NB4 (cell line): ENCODE results near the gene CTNNA3.

ENCODE experiments used
- DNase-seq: peaks from one replicate; pipeline ENCODE4 v3.0.0; 2010; ENCODE audit warnings: low read depth
- H3K4me3 ChIP-seq: one replicate; pipeline ENCODE4 v1.5.1; 2011; ENCODE audit warnings: mild to moderate bottlenecking, low read depth, low read length, moderate library complexity
- MAX ChIP-seq: IDR thresholded peaks from 2 replicates; pipeline ENCODE4 v1.6.1; 2011; ENCODE audit warnings: low read depth, low read length
- MYC ChIP-seq: IDR thresholded peaks from 2 replicates; pipeline ENCODE4 v1.6.1; 2011; ENCODE audit warnings: low read depth, low read length
- POLR2A ChIP-seq: IDR thresholded peaks from 2 replicates; pipeline ENCODE4 v1.6.1; 2011; ENCODE audit warnings: mild to moderate bottlenecking; ENCODE audit not compliant: insufficient read length; ENCODE audit errors: extremely low read depth
- TF ChIP-seq, protein P1 (sequence below): IDR thresholded peaks from one replicate; pipeline ENCODE4 v1.5.1; 2012; ENCODE audit warnings: low read depth, low read length

CTNNA3 gene

GRCh38 chr10:66844176-66844942 lies 851.6 kb downstream of the CTNNA3 start:
- no peak overlapping the region for H3K4me3 ChIP-seq
- TF ChIP-seq MYC (no peak), POLR2A (no peak), MAX (no peak)
- TF ChIP-seq, protein P1, sequence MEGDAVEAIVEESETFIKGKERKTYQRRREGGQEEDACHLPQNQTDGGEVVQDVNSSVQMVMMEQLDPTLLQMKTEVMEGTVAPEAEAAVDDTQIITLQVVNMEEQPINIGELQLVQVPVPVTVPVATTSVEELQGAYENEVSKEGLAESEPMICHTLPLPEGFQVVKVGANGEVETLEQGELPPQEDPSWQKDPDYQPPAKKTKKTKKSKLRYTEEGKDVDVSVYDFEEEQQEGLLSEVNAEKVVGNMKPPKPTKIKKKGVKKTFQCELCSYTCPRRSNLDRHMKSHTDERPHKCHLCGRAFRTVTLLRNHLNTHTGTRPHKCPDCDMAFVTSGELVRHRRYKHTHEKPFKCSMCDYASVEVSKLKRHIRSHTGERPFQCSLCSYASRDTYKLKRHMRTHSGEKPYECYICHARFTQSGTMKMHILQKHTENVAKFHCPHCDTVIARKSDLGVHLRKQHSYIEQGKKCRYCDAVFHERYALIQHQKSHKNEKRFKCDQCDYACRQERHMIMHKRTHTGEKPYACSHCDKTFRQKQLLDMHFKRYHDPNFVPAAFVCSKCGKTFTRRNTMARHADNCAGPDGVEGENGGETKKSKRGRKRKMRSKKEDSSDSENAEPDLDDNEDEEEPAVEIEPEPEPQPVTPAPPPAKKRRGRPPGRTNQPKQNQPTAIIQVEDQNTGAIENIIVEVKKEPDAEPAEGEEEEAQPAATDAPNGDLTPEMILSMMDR = no peak
- no peak for DNase-seq

GRCh38 chr10:66843396-66843795 lies 852.6 kb downstream of the CTNNA3 start:
- TF ChIP-seq MAX (no peak), POLR2A (no peak), MYC (no peak)
- TF ChIP-seq, protein P1 = no peak
- no peak for DNase-seq
- no peak overlapping the region for H3K4me3 ChIP-seq

DNA sequence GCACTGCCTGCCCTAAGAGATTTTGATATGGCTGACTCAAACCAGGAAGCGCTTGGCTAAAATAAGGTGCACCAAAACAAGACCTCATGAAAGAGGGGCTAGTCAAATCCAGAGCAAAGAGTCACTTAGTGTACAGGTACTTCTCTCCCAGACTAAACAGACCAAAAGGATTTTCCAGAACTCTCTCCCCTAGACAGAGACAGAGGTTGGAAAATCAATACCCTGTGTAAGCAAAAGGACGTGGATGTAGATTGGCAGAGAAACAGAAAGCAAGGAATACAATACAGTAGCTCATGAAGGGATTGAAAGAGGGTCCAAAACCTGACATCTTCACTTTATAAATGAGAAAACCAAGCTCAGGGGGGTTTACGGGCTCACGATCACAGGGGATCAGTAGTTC lies 853.1 kb downstream of the CTNNA3 start:
- H3K4me3 ChIP-seq = no peak overlapping the region
- DNase-seq = no peak
- TF ChIP-seq, protein P1 = no peak
- TF ChIP-seq POLR2A (no peak), MAX (no peak), MYC (no peak)

- no peak for DNase-seq
- TF ChIP-seq, protein P1 = no peak
- TF ChIP-seq MAX (no peak), POLR2A (no peak), MYC (no peak)
- H3K4me3 ChIP-seq = no peak overlapping the region
Measured at GRCh38 chr10:66842371-66842770, 853.6 kb downstream of the CTNNA3 start.

- DNase-seq = no peak
- no peak overlapping the region for H3K4me3 ChIP-seq
- TF ChIP-seq, protein P1 = no peak
- TF ChIP-seq MYC (no peak), MAX (no peak), POLR2A (no peak)
Measured at GRCh38 chr10:66838656-66839055, 857.3 kb downstream of the CTNNA3 start.
